ENCODE measurements around the gene FOXJ1. TPM values are rescaled to one million over a fixed set of nuclear protein-coding genes. Genes with fewer than 3 reads are reported as not detected.

Gene FOXJ1
- total and polyA plus RNA-seq, 2 of the 8 experiments (the other 6 are each of a cell fraction or from before 2014, with no cell fraction given), result 4.7 to 5.4 TPM

- FAIRE-seq (no peak), DNase-seq (ENCODE audit: low read depth in 1 of 2, low spot score in 2 of 2) (no peak)
- ChIA-PET POLR2A (ENCODE audit: partially characterized antibody) (no interaction called here), CTCF (ENCODE audit: partially characterized antibody) (interaction anchor here (1.1 to 23.7 kb wide), 8 partner anchors 12 to 96 kb away, joined by 3 to 425 read pairs (median 46); partner anchors contain the start of gene FOXJ1)
- Histone ChIP-seq H2BK12ac (ENCODE audit: low read depth, low read length) (no peak overlapping the region), H4K8ac (ENCODE audit: extremely low read depth, insufficient read depth, low read length) (no peak overlapping the region), H3K79me2 (ENCODE audit: control insufficient read depth in 1 of 2, insufficient read depth in 2 of 2, low read length in 2 of 2) (no peaks in the 10 kb centered on the region), H2BK20ac (ENCODE audit: low read length) (no peak overlapping the region), H3K23ac (ENCODE audit: insufficient read length) (no peak overlapping the region), H3K27me3 (replicated peaks in 1 of 4; ENCODE audit: control insufficient read depth in 3 of 4, extremely low read depth in 1 of 4, insufficient read depth in 3 of 4, low read length in 3 of 4) (no peaks in the 10 kb centered on the region; a peak in 1 of 7 replicates), H2AK5ac (ENCODE audit: low read depth, low read length) (no peak overlapping the region), H4K91ac (replicated peaks; ENCODE audit: insufficient read length, low read length) (no peak overlapping the region), H4K20me1 (replicated peaks in 1 of 2; ENCODE audit: control insufficient read depth in 1 of 2, insufficient read depth in 2 of 2, low read length in 2 of 2) (no peaks in the 10 kb centered on the region), H3K18ac (ENCODE audit: extremely low read depth, low read length) (no peak overlapping the region), H3K36me3 (ENCODE audit: control insufficient read depth in 2 of 4, insufficient read depth in 4 of 4, low read length in 3 of 4) (no peaks in the 10 kb centered on the region), H3K4me3 (ENCODE audit: extremely low read depth in 1 of 4, insufficient read depth in 2 of 4, low read depth in 3 of 4, low read length in 4 of 4) (no peak overlapping the region), H2AFZ (ENCODE audit: low read length) (no peak overlapping the region), H3K4me1 (replicated peaks in 1 of 4; ENCODE audit: control insufficient read depth in 3 of 4, insufficient read depth in 4 of 4, low read length in 3 of 4) (peaks cover 0 to 2% (median 0%) of the 10 kb centered on the region in 4 experiments; a peak in 2 of 7 replicates), H3K14ac (ENCODE audit: insufficient read length) (no peak overlapping the region), H3K9ac (replicated peaks in 1 of 4; ENCODE audit: extremely low read depth in 1 of 4, low read depth in 3 of 4, low read length in 3 of 4) (no peak overlapping the region), H3K4ac (replicated peaks; ENCODE audit: insufficient read length, low read depth, low read length) (no peak overlapping the region), H3K27ac (ENCODE audit: low read depth, low read length) (no peak overlapping the region), H4K5ac (ENCODE audit: insufficient read length, low read depth, low read length) (no peak overlapping the region), H3K23me2 (ENCODE audit: low read depth, low read length) (no peaks in the 10 kb centered on the region), H2BK5ac (ENCODE audit: low read depth, low read length) (no peak overlapping the region), H3K79me1 (ENCODE audit: low read depth, low read length) (no peaks in the 10 kb centered on the region), H2BK120ac (replicated peaks; ENCODE audit: low read depth, low read length) (no peak overlapping the region), H3K9me3 (ENCODE audit: insufficient read depth in 2 of 2, low read depth in 1 of 2, low read length in 1 of 2) (no peaks in the 10 kb centered on the region), H2BK15ac (ENCODE audit: low read length) (no peak overlapping the region), H3K56ac (replicated peaks; ENCODE audit: insufficient read length, low read depth, low read length) (no peak overlapping the region), H3K4me2 (ENCODE audit: insufficient read depth in 1 of 2, low read depth in 2 of 2, low read length in 2 of 2) (no peak overlapping the region)
- 79% methylated on average over 2 of the region's 2 CpGs; no CpG with 5 or more reads in 1 of the 2 experiments for WGBS, 2 experiments (ENCODE audit: extremely low coverage in 1 of 2, insufficient coverage in 1 of 2, insufficient read length in 1 of 2, insufficient replicate concordance in 2 of 2, low coverage in 1 of 2, low lambda C conversion rate in 2 of 2, missing lambda C conversion rate in 1 of 2)
- TF ChIP-seq TAF7 (optimal IDR thresholded peaks at IDR 0.05; ENCODE audit: borderline replicate concordance, low read depth, low read length), result no peak
- TF ChIP-seq ZNF274 (IDR thresholded peaks at IDR 0.05; ENCODE audit: borderline replicate concordance, extremely low read depth, low read length), result no peak
- TF ChIP-seq RAD21 (IDR thresholded peaks at IDR 0.05 in 1 of 2, conservative IDR thresholded peaks at IDR 0.05 in 1 of 2; ENCODE audit: low read depth in 2 of 2, low read length in 2 of 2), result no peak
- no peak for TF ChIP-seq POU5F1 (IDR thresholded peaks at IDR 0.05; ENCODE audit: low read depth, low read length)
- TF ChIP-seq CBX5 (IDR thresholded peaks at IDR 0.05; ENCODE audit: low read depth, low read length), result no peak
- TF ChIP-seq SIX5 (IDR thresholded peaks at IDR 0.05; ENCODE audit: low read depth, low read length), result no peak
- no peak for TF ChIP-seq POLR2AphosphoS5 (IDR thresholded peaks at IDR 0.05; ENCODE audit: low read depth, low read length)
- TF ChIP-seq CTCF (IDR thresholded peaks at IDR 0.05; ENCODE audit: control extremely low read depth in 1 of 3, insufficient read depth in 1 of 3, low read depth in 1 of 3, low read length in 3 of 3), result no peak
- no peak for TF ChIP-seq KDM1A (IDR thresholded peaks at IDR 0.05; ENCODE audit: borderline replicate concordance, low read length)
- no peak for TF ChIP-seq YY1 (IDR thresholded peaks at IDR 0.05; ENCODE audit: low read depth, low read length)
- no peak for TF ChIP-seq SUZ12 (IDR thresholded peaks at IDR 0.05; ENCODE audit: low read length)
- TF ChIP-seq PHF8 (conservative IDR thresholded peaks at IDR 0.05; ENCODE audit: low read depth, low read length), result no peak
Measured at GRCh38 chr17:76184290-76184689, 43.2 kb upstream of the FOXJ1 start.

All from H1 (cell line).